Measurements from ENCODE around the gene KCTD2.
"Not testable (repeated sequence)": the region's sequence is repeated elsewhere in the genome, so short reads cannot be mapped to it uniquely, and the experiment has no call there.

KCTD2 gene

GRCh38 chr17:75046407-75047289 is at the start of gene KCTD2, which contains the start of gene ATP5PD:
TSS of gene KCTD2 (plus strand) at chr17:75047225. CDS start at chr17:75047251, 26 bp downstream.
TSS of gene ATP5PD (minus strand) at chr17:75046969. CDS start at chr17:75042650, 4,319 bp downstream.
- peak; percentile 75 for FAIRE-seq

- FAIRE-seq = no peak
Measured at GRCh38 chr17:74998783-74999182, 48.2 kb upstream of the KCTD2 start.

- FAIRE-seq = no peak
Measured at GRCh38 chr17:74999523-74999922, 47.5 kb upstream of the KCTD2 start.

GRCh38 chr17:75001915-75002843 is 44.8 kb upstream of the KCTD2 start:
- FAIRE-seq = no peak

GRCh38 chr17:75003070-75003956 is 43.7 kb upstream of the KCTD2 start:
- no peak for FAIRE-seq

GRCh38 chr17:75003957-75004355 is 43.1 kb upstream of the KCTD2 start:
- no peak for FAIRE-seq

GRCh38 chr17:75004371-75004770 is 42.7 kb upstream of the KCTD2 start:
- FAIRE-seq = no peak

- FAIRE-seq = no peak
Measured at GRCh38 chr17:75005291-75005690, 41.7 kb upstream of the KCTD2 start.

GRCh38 chr17:75006084-75006483 is 40.9 kb upstream of the KCTD2 start:
- not testable (repeated sequence) for FAIRE-seq

GRCh38 chr17:75006653-75007052 is 40.4 kb upstream of the KCTD2 start:
- no peak for FAIRE-seq

- FAIRE-seq = no peak
Measured at GRCh38 chr17:75008373-75008772, 38.7 kb upstream of the KCTD2 start.

- no peak for FAIRE-seq
Measured at GRCh38 chr17:75009139-75009724, 37.8 kb upstream of the KCTD2 start.

GRCh38 chr17:75010683-75011400 is 36.2 kb upstream of the KCTD2 start:
- FAIRE-seq = no peak

GRCh38 chr17:75011401-75012095 is 35.5 kb upstream of the KCTD2 start:
- no peak for FAIRE-seq

- no peak for FAIRE-seq
Measured at GRCh38 chr17:75012096-75012345, 35.0 kb upstream of the KCTD2 start.

- no peak for FAIRE-seq
Measured at GRCh38 chr17:75012346-75013091, 34.5 kb upstream of the KCTD2 start, which contains the start of gene MRPL58. TSS of gene MRPL58 (plus strand) at chr17:75012670. CDS start at chr17:75012687, 17 bp downstream.

GRCh38 chr17:75013092-75013559 is 33.9 kb upstream of the KCTD2 start:
- no peak for FAIRE-seq

GRCh38 chr17:75019146-75019545 is 27.9 kb upstream of the KCTD2 start:
- FAIRE-seq = no peak

- no peak for FAIRE-seq
Measured at GRCh38 chr17:75019710-75020109, 27.3 kb upstream of the KCTD2 start.
